H1 (cell line): ENCODE data around the gene PLA2G1B. TPM values are rescaled to one million over a fixed set of nuclear protein-coding genes. Genes with fewer than 3 reads are reported as not detected.
A peak's percentile ranks its signal among the peaks of the same experiment; 100 is the strongest.

Source experiments
- ASH2L ChIP-seq: fragments of 200-600, 300-600 bp; sonication (generic); IDR thresholded peaks from one replicate; pipeline ENCODE4 v1.7.1; 2017; ENCODE audit warnings: low read length
- ATF2 ChIP-seq: IDR thresholded peaks from 2 replicates; pipeline ENCODE4 v1.6.1; 2012; ENCODE audit warnings: low read length, inconsistent platforms
- POLR2AphosphoS5 ChIP-seq: IDR thresholded peaks from 2 replicates; pipeline ENCODE4 v1.6.1; 2011; ENCODE audit warnings: low read depth, low read length
- RNF2 ChIP-seq: fragments of 200-900, 300-1000 bp; sonication (generic); IDR thresholded peaks from 2 replicates; pipeline ENCODE4 v1.7.1; 2016; ENCODE audit warnings: borderline replicate concordance, low read depth, mild to moderate bottlenecking, antibody characterized with exemption, low read length; ENCODE audit not compliant: poor library complexity, severe bottlenecking; ENCODE audit errors: missing control alignments
- polyA plus RNA-seq, 7 experiments: library from polyadenylated mRNA; depleted of rRNA in 3 of 7; stranded (reverse) in 5 of 7; unstranded in 2 of 7; fragments of >200 nt in 5 of 7; fragments of 200-250 nt in 2 of 7; gene quantifications; 1 replicate in 5 of 7; 2 replicates in 1 of 7; 4 replicates in 1 of 7; pipeline versions ENCODE4 v1.2.1 to v1.2.3, GENCODE V29; 2011 to 2013; ENCODE audit warnings: missing spikeins in 2 of 7, mixed read lengths in 2 of 7
- small RNA-seq: library from polyadenylated mRNA; stranded (forward); fragments of <200 nt; extraction: miRNeasy Mini kit (QIAGEN cat#:217004); gene quantifications from one replicate; pipeline ENCODE3, GENCODE V24; 2013; ENCODE audit not compliant: insufficient read depth
- total RNA-seq: library from RNA; stranded (reverse); fragmentation: NEBNext Ultra II Directional; extraction: Animal tissue kit (Norgen Biotek cat#: 25700); gene quantifications from 2 replicates; pipeline ENCODE4 v1.2.1, GENCODE V29; 2021

Gene PLA2G1B
- total and polyA plus RNA-seq, 2 of the 8 experiments (the other 6 are each of a cell fraction or from before 2014, with no cell fraction given), result not detected

GRCh38 chr12:120276734-120277133 lies 50.8 kb downstream of the PLA2G1B start (continued):
- no peak for TF ChIP-seq POLR2AphosphoS5
- no peak for TF ChIP-seq ATF2
- no peak for TF ChIP-seq ASH2L
- no peak for TF ChIP-seq RNF2

Small RNA genes within 50 kb of the gene (small RNA-seq; reads per million reads assigned to genes)
- gene RNU4-1, result 1,752 reads per million, percentile 99 among the genes with 10 or more reads in this experiment
- 400 reads per million, percentile 99 among the genes with 10 or more reads in this experiment for gene RNU4-2
- not detected for gene RNU6-1088P

Other genes starting within 250 kb of the PLA2G1B start
- 39.0 and 45.7 TPM in 2 replicates for gene RAB35, start 211.0 kb downstream of the PLA2G1B start, total RNA-seq
- 33.4 and 45.8 TPM in 2 replicates for gene RAB35, start 211.0 kb downstream of the PLA2G1B start, polyA plus RNA-seq (2011; rRNA removed)
- gene GCN1, start 133.1 kb downstream of the PLA2G1B start, total RNA-seq, result 133 and 137 TPM in 2 replicates
- 61.4 and 73.1 TPM in 2 replicates for gene GCN1, start 133.1 kb downstream of the PLA2G1B start, polyA plus RNA-seq (2011; rRNA removed)
- 2,987 and 3,029 TPM in 2 replicates for gene RPLP0, start 126.7 kb downstream of the PLA2G1B start, total RNA-seq
- gene RPLP0, start 126.7 kb downstream of the PLA2G1B start, polyA plus RNA-seq (2011; rRNA removed), result 8,838 and 10,765 TPM in 2 replicates
- gene PXN, start 62.0 kb downstream of the PLA2G1B start, total RNA-seq, result 105 and 109 TPM in 2 replicates
- gene PXN, start 62.0 kb downstream of the PLA2G1B start, polyA plus RNA-seq (2011; rRNA removed), result 51.0 and 89.2 TPM in 2 replicates
- gene RNU4-2, start 35.9 kb downstream of the PLA2G1B start, total RNA-seq, result 1,112 and 1,388 TPM in 2 replicates
- under 0.01 TPM in 2 replicates for gene RNU4-2, start 35.9 kb downstream of the PLA2G1B start, polyA plus RNA-seq (2011; rRNA removed)
- gene RNU4-1, start 34.5 kb downstream of the PLA2G1B start, total RNA-seq, result 1,424 and 1,786 TPM in 2 replicates
- gene RNU4-1, start 34.5 kb downstream of the PLA2G1B start, polyA plus RNA-seq (2011; rRNA removed), result under 0.01 TPM in 2 replicates
- gene SIRT4, start 25.5 kb downstream of the PLA2G1B start, total RNA-seq, result 2.3 and 4.1 TPM in 2 replicates
- gene SIRT4, start 25.5 kb downstream of the PLA2G1B start, polyA plus RNA-seq (2011; rRNA removed), result 2.7 and 3.8 TPM in 2 replicates
- 51.9 and 53.1 TPM in 2 replicates for gene MSI1, start 41.4 kb upstream of the PLA2G1B start, total RNA-seq
- gene MSI1, start 41.4 kb upstream of the PLA2G1B start, polyA plus RNA-seq (2011; rRNA removed), result 13.5 and 19.2 TPM in 2 replicates
- gene COX6A1, start 110.3 kb upstream of the PLA2G1B start, total RNA-seq, result 437 and 465 TPM in 2 replicates
- 2,792 and 3,254 TPM in 2 replicates for gene COX6A1, start 110.3 kb upstream of the PLA2G1B start, polyA plus RNA-seq (2011; rRNA removed)
- 58.5 and 63.4 TPM in 2 replicates for gene TRIAP1, start 118.6 kb upstream of the PLA2G1B start, total RNA-seq
- 20.8 and 42.0 TPM in 2 replicates for gene TRIAP1, start 118.6 kb upstream of the PLA2G1B start, polyA plus RNA-seq (2011; rRNA removed)
- gene GATC, start 118.7 kb upstream of the PLA2G1B start, total RNA-seq, result 30.4 and 34.2 TPM in 2 replicates
- gene GATC, start 118.7 kb upstream of the PLA2G1B start, polyA plus RNA-seq (2011; rRNA removed), result 13.2 and 13.6 TPM in 2 replicates
- gene SRSF9, start 142.0 kb upstream of the PLA2G1B start, total RNA-seq, result 304 and 307 TPM in 2 replicates
- gene SRSF9, start 142.0 kb upstream of the PLA2G1B start, polyA plus RNA-seq (2011; rRNA removed), result 148 and 172 TPM in 2 replicates
- gene DYNLL1, start 168.3 kb upstream of the PLA2G1B start, total RNA-seq, result 419 and 423 TPM in 2 replicates
- 314 and 488 TPM in 2 replicates for gene DYNLL1, start 168.3 kb upstream of the PLA2G1B start, polyA plus RNA-seq (2011; rRNA removed)
- 35.1 and 38.3 TPM in 2 replicates for gene COQ5, start 201.4 kb upstream of the PLA2G1B start, total RNA-seq
- gene COQ5, start 201.4 kb upstream of the PLA2G1B start, polyA plus RNA-seq (2011; rRNA removed), result 23.5 and 35.8 TPM in 2 replicates
- 164 and 171 TPM in 2 replicates for gene RNF10, start 206.6 kb upstream of the PLA2G1B start, total RNA-seq
- 63.0 and 71.6 TPM in 2 replicates for gene RNF10, start 206.6 kb upstream of the PLA2G1B start, polyA plus RNA-seq (2011; rRNA removed)